Vagina (tissue), 2 donors: ENCODE results near the gene CWC22. TPM values are rescaled to one million over a fixed set of nuclear protein-coding genes. Genes with fewer than 3 reads are reported as not detected.

Experiments
- DNase-seq, 2 donors: peaks; one replicate each; pipeline ENCODE4 v3.0.0-alpha.2; 2017; ENCODE audit errors: extremely low spot score in 2 of 2
- H3K27ac ChIP-seq: fragments of 200-600 bp; sonication (generic); one replicate; pipeline ENCODE4 v1.5.1; 2019
- H3K27me3 ChIP-seq: fragments of 200-600 bp; sonication (generic); one replicate; pipeline ENCODE4 v1.5.1; 2019
- H3K36me3 ChIP-seq, 2 donors: fragments of 200-600 bp; sonication (generic); one replicate each; pipeline ENCODE4 v1.5.1; 2017 to 2019
- H3K4me1 ChIP-seq: fragments of 200-600 bp; sonication (generic); one replicate; pipeline ENCODE4 v1.5.1; 2019
- H3K4me3 ChIP-seq, 2 donors: fragments of 200-600 bp; sonication (generic); 1 replicate in 1 of 2; 2 replicates in 1 of 2; pipeline ENCODE4 v1.5.1; 2016 to 2019
- H3K9me3 ChIP-seq: fragments of 200-600 bp; sonication (generic); one replicate; pipeline ENCODE4 v1.5.1; 2019
- POLR2A ChIP-seq, 2 donors: fragments of 450-650 bp; IDR thresholded peaks; one replicate each; pipeline ENCODE4 v1.6.1; 2017; ENCODE audit warnings: antibody characterized with exemption in 2 of 2, mild to moderate bottlenecking in 2 of 2, moderate library complexity in 2 of 2
- POLR2AphosphoS5 ChIP-seq, 2 donors: sonication (generic); formaldehyde crosslinking; IDR thresholded peaks; one replicate each; pipeline ENCODE4 v1.9.0; 2017; ENCODE audit warnings: antibody characterized with exemption in 2 of 2, mild to moderate bottlenecking in 2 of 2, low read depth in 1 of 2; ENCODE audit not compliant: insufficient read depth in 1 of 2
- intact Hi-C: fragments of 100-400 bp; cut with DNase I; formaldehyde crosslinking; loops from one replicate; pipeline ENCODE4 v1.15.1; 2023
- total RNA-seq: library from RNA; depleted of rRNA; stranded (reverse); fragments of >200 nt; gene quantifications from one replicate; pipeline ENCODE4 v1.2.3, GENCODE V29; 2016
- TF ChIP-seq, protein P1 (sequence below), 3 experiments: fragments of 450-650 bp in 2 of 3; fragments of 200-600 bp in 1 of 3; sonication (generic) in 1 of 3; IDR thresholded peaks; one replicate each; pipeline ENCODE4 v1.5.1; 2017 to 2019; ENCODE audit warnings: antibody characterized with exemption in 3 of 3, mild to moderate bottlenecking in 2 of 3, moderate library complexity in 2 of 3

The CWC22 gene
- total RNA-seq, 1 donor from 2014 or later: 17.2 TPM

DNA sequence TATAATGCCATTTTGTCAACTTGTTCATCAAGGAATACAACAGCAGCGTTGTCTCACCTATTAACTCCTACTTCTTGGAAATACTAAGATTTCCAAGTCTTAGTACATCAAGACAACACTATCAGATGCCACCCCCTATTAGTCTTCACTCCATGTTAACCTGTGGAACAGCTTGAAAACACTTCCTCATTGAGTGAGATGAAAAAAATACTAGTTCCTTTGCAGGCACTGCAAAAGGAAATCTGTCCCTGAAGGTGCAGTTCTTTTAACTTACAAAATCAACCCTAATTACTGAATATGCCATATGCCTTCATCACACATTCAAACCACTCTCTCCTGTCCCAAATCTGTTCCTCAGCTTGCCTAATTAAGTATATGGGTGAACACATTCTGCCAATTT, 4.0 kb downstream of the CWC22 start:
- H3K27ac ChIP-seq: no peak overlapping the region
- no peak for DNase-seq
- H3K27me3 ChIP-seq: no peaks in the 10 kb centered on the region
- intact Hi-C loops: no loop called here
- no peak overlapping the region for H3K4me3 ChIP-seq
- TF ChIP-seq POLR2A (IDR thresholded peaks at IDR 0.05) (no peak), POLR2AphosphoS5 (IDR thresholded peaks at IDR 0.05; ENCODE audit: insufficient read depth in 1 of 2, low read depth in 1 of 2) (no peak)
- TF ChIP-seq, protein P1, sequence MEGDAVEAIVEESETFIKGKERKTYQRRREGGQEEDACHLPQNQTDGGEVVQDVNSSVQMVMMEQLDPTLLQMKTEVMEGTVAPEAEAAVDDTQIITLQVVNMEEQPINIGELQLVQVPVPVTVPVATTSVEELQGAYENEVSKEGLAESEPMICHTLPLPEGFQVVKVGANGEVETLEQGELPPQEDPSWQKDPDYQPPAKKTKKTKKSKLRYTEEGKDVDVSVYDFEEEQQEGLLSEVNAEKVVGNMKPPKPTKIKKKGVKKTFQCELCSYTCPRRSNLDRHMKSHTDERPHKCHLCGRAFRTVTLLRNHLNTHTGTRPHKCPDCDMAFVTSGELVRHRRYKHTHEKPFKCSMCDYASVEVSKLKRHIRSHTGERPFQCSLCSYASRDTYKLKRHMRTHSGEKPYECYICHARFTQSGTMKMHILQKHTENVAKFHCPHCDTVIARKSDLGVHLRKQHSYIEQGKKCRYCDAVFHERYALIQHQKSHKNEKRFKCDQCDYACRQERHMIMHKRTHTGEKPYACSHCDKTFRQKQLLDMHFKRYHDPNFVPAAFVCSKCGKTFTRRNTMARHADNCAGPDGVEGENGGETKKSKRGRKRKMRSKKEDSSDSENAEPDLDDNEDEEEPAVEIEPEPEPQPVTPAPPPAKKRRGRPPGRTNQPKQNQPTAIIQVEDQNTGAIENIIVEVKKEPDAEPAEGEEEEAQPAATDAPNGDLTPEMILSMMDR (IDR thresholded peaks at IDR 0.05): no peak
- H3K4me1 ChIP-seq: peaks cover 28% of the 10 kb centered on the region
- H3K36me3 ChIP-seq: no peaks in the 10 kb centered on the region
- H3K9me3 ChIP-seq: no peaks in the 10 kb centered on the region

DNA sequence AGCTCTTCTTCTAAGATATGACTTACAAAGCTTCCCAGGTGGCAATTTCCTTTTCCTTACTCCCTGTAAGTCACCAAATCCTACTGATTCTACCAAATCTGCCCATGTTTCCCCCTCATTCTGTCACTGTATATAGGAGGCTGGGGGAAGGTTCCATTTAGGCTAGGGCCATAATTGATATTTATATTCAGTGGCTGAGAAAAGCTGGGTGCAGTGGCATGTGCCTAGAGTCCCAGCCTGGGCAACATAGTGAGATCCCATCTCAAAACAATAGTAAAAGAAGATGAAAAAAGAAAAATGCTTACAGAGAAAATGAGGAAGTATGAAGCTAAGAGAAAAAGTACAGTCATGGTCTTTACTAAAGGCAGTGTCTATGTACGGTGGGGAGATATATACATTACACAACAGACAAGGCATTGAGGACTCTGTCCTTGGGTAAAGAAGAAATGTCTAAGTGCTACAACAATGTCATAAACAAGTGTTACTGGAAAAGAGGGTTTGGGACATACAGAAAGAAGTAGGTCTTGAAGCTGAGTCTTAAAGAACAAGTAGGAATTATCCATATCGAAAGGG, 4.8 kb downstream of the CWC22 start:
- Histone ChIP-seq H3K27me3 (no peaks in the 10 kb centered on the region), H3K4me1 (peaks cover 28% of the 10 kb centered on the region), H3K9me3 (no peaks in the 10 kb centered on the region), H3K27ac (no peak overlapping the region), H3K36me3 (no peaks in the 10 kb centered on the region), H3K4me3 (no peak overlapping the region)
- intact Hi-C loops: no loop called here
- TF ChIP-seq, protein P1 (IDR thresholded peaks at IDR 0.05): no peak
- DNase-seq: no peak

DNA sequence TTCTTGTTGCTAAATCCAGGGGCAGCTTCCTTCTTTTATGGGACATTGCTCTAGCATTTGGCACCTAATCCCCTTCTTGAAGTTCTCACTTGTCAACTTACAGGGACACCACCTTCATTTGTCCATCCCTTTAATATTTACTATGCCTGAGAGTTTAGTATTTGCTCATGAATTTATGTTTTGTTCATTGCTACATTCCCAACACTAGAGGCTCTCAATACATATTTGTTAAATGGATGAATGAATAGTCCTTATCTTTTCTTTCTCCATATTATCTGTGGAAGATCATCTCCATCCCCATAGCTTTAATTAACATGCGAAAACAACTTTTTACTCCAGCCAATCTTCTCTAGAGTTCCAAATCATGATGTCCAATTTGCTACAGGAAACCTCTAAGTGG, 5.4 kb downstream of the CWC22 start:
- Histone ChIP-seq H3K4me3 (no peak overlapping the region), H3K9me3 (no peaks in the 10 kb centered on the region), H3K27ac (no peak overlapping the region), H3K4me1 (peaks cover 28% of the 10 kb centered on the region), H3K36me3 (no peaks in the 10 kb centered on the region), H3K27me3 (no peaks in the 10 kb centered on the region)
- TF ChIP-seq, protein P1 (IDR thresholded peaks at IDR 0.05): no peak
- TF ChIP-seq POLR2AphosphoS5 (IDR thresholded peaks at IDR 0.05; ENCODE audit: insufficient read depth in 1 of 2, low read depth in 1 of 2) (no peak), POLR2A (IDR thresholded peaks at IDR 0.05) (no peak)
- intact Hi-C loops: no loop called here
- no peak for DNase-seq

DNA sequence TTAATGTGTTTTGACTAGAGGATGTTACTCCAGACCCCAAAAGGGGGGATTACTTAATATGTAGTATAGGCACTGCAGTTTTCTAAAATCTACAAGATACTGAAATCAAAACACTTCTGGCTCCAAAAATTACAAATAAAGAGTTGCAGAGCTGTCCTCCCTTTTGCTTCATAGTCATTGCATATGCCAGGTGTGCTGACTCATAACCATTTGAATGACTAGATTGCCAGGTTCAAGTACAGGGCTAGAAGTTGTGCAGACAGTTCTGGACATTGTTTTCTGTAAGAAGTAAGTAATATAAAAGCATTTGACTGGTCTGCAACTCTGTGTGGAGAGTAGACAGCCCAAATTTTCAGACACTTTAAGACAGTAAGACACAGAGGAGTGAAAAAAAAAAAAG, 6.7 kb downstream of the CWC22 start:
- Histone ChIP-seq H3K4me3 (no peak overlapping the region), H3K27me3 (no peaks in the 10 kb centered on the region), H3K36me3 (no peaks in the 10 kb centered on the region), H3K27ac (no peak overlapping the region), H3K9me3 (no peaks in the 10 kb centered on the region), H3K4me1 (peaks cover 17% of the 10 kb centered on the region)
- no peak for DNase-seq
- intact Hi-C loops: no loop called here
- TF ChIP-seq, protein P1 (IDR thresholded peaks at IDR 0.05): no peak
- TF ChIP-seq POLR2AphosphoS5 (IDR thresholded peaks at IDR 0.05; ENCODE audit: insufficient read depth in 1 of 2, low read depth in 1 of 2) (no peak), POLR2A (IDR thresholded peaks at IDR 0.05) (no peak)

DNA sequence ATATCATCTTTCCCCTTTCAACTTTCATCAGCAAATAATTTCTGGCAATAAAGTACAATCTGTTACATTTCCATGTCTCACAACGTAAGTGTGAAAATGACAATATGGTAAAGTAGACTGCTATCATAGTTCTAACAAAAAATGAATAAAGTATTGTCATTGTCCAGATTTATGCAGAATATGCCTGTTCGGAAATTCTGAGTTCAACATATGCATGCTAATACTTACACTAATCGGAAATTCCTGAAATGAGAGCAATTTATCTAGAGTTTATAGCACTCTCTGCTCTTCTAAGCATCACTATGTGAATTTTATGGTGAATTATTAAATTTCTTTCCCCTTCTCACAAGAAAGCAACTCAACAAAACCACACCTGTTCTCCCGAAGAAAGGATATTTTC, 8.1 kb downstream of the CWC22 start:
- peaks cover 11% of the 10 kb centered on the region for H3K4me1 ChIP-seq
- H3K9me3 ChIP-seq: no peaks in the 10 kb centered on the region
- intact Hi-C loops: no loop called here
- H3K36me3 ChIP-seq: no peaks in the 10 kb centered on the region
- no peak overlapping the region for H3K4me3 ChIP-seq
- H3K27me3 ChIP-seq: no peaks in the 10 kb centered on the region
- no peak for TF ChIP-seq POLR2AphosphoS5 (IDR thresholded peaks at IDR 0.05; ENCODE audit: insufficient read depth in 1 of 2, low read depth in 1 of 2)
- no peak for TF ChIP-seq POLR2A (IDR thresholded peaks at IDR 0.05)
- TF ChIP-seq, protein P1 (IDR thresholded peaks at IDR 0.05): no peak
- DNase-seq: no peak
- no peak overlapping the region for H3K27ac ChIP-seq
